ENCODE data around the gene HNRNPA1. TPM values are rescaled to one million over a fixed set of nuclear protein-coding genes. Genes with fewer than 3 reads are reported as not detected.
"Not testable (repeated sequence)": the region's sequence is repeated elsewhere in the genome, so short reads cannot be mapped to it uniquely, and the experiment has no call there.

HNRNPA1 gene
- total RNA-seq (2014; rRNA removed; shearing (Covaris generic); ENCODE audit: low replicate concordance): 111 and 112 TPM in 2 replicates

DNA sequence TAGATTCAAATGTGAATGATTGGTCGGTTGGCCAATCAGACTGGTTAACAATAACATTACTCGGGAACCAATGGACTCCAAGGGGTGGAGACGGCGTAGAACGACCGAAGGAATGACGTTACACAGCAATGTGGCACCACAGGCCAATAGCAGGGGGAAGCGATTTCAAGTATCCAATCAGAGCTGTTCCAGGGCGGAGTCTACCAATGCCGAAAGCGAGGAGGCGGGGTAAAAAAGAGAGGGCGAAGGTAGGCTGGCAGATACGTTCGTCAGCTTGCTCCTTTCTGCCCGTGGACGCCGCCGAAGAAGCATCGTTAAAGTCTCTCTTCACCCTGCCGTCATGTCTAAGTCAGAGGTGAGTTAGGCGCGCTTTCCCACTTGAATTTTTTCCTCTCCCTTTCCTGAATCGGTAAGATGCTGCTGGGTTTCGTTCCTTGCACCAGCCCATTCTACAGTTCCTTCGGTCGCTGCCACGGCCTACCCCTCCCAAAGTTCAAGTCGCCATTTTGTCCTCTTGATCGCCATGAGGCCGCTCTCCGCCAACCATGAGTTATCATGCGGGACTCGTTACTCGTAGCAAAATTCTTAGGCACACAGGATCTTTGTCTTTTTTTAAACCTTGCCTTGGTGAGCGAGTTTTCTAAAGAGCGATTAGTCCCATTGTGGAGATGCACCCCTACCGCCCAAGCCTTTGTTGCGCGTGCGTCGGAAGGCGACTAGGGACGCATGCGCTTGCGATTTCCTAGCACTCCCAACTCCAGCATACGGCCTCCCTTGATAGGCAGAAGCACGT, at the start of gene HNRNPA1:
HNRNPA1 (plus strand) TSS at position 259 of the 793 bp plus-strand sequence; CDS start at position 341, 82 bp downstream.
- DNase-seq (ENCODE audit: low read depth): peak; percentile 100
- in situ Hi-C loops (cut with HindIII; ENCODE audit: low pct_unique_long_range_greater_than_20kb, low sequenced_read_pairs): no loop called here

DNA sequence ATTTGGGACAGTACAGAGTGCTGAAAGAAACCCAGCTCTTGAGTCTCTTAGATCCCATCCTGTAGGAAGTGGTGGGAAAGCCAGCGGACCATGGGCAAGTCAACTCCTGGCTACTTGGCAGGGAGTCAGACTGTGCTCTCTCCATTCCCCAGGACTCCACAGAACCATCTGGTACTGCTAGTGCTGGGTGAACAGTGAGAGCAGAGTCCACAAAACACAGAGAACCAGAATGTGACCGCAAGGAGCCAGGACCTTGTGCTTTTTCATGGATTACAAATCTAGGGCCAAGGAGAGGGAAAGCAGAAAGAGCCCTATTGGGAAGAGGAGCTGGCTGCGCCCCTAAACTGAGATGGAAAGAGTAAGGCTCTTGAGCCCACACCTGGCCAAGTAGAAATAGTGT, 49.3 kb upstream of the HNRNPA1 start:
- in situ Hi-C loops (cut with HindIII; ENCODE audit: low pct_unique_long_range_greater_than_20kb, low sequenced_read_pairs); DNase-seq (ENCODE audit: low read depth): not testable (repeated sequence)

DNA sequence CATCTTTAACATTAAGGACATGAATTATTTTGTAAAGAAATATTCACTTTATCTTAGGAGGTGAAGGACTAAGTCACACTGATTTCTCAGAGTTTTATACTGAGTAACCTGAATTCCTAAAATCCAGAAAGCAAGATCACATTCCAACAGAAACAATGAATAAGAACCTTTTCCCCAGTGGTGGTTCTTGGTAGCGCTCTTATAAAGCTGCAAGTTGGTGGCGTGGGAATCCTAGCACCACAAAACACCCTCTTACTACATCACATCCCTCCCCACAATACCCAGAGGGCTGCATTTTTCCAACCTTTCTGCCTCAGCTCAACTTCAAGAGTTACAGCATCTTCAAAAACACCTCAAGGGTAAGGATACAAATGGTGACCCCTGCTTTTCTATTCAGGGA, 47.7 kb upstream of the HNRNPA1 start:
- peak; percentile 28 for DNase-seq (ENCODE audit: low read depth)
- in situ Hi-C loops (cut with HindIII; ENCODE audit: low pct_unique_long_range_greater_than_20kb, low sequenced_read_pairs): no loop called here

DNA sequence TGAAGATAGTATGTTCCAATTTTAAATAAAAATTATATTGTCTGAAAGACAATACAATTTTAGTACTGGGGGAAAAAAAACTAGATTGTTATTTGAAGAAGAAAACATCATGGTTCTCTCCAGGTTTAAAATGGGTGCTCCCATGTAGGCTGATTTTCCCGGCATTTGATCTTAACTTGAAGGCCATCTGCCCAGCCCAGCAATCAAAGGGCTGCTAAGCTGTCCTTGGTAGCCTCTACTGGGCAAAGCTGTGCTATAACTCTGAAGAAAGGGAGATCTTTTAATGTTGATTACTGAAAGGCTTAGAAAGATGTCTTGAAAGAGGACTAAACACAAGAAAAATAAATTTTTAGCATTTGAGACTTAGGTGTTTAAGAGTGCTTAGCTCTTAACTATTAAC, 42.0 kb upstream of the HNRNPA1 start:
- in situ Hi-C loops (cut with HindIII; ENCODE audit: low pct_unique_long_range_greater_than_20kb, low sequenced_read_pairs): no loop called here
- no peak for DNase-seq (ENCODE audit: low read depth)

DNA sequence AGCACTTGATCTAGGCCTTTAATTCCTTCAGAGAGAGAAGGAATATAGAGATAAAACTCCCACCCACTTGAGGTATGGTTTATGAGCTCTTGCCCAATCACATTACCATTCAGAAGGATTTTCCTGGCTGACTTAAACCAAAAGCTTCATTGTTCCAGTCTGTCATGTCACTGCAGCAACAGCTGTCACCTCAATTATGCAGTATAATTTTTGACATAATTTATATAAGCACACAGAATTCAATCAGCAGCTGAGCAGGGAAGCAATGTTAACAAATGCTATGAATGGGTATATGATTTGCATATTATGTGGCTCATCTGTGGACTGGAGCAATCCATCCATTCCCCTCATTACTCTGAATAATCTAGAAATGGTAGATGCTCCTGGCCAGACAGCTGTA, 40.9 kb upstream of the HNRNPA1 start:
- no peak for DNase-seq (ENCODE audit: low read depth)
- in situ Hi-C loops (cut with HindIII; ENCODE audit: low pct_unique_long_range_greater_than_20kb, low sequenced_read_pairs): no loop called here

DNA sequence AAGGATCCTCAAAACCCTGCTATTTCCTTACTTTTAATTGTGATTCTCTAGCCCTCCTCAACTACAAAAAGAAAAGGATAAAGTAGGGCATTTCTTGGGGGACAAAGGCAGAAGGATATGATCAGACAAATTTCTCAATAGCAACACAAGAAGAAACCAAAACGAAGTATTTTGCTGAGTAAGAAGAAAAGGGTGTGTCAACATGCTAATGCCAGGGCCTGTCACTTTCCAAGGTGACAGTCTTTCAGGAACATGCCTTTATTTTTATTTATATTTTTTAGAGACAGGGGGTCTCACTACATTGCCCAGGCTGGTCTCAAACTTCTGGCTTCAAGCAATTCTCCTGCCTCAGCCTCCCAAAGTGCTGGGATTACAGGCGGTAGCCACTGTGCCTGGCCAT, 40.4 kb upstream of the HNRNPA1 start:
- DNase-seq (ENCODE audit: low read depth): no peak

DNA sequence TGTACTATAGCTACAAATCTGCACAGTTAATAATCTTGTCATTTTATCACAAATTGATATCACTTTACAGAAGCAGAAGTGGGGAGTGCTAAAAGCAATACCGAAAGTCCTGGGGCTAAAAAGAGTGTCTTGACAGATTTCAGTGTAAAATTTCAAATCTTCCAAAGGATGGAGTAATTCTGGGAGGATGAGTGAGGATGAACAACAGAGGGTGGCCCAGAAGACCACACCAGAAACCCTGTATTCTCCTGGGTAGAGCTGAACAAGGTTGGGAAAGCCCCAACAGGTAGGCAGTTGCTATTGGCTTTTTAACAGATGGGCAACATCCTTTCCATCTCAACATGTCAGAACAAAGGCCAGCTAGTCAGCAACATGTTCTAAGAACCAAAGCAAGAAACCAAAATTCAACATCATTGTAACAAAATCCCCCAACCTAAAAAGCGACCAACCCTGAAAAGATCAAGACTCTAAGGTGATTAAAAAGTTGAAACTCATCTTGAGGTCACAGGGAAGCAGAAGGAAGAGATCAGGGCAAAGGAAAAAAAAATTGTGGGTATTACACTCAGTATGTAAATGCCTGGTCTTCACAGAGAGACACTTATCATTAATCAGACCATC, 39.4 kb upstream of the HNRNPA1 start:
- no peak for DNase-seq (ENCODE audit: low read depth)
- in situ Hi-C loops (cut with HindIII; ENCODE audit: low pct_unique_long_range_greater_than_20kb, low sequenced_read_pairs): no loop called here

More for the DNA sequence above, 40.4 kb upstream of the HNRNPA1 start:
- in situ Hi-C loops (cut with HindIII; ENCODE audit: low pct_unique_long_range_greater_than_20kb, low sequenced_read_pairs): no loop called here

DNA sequence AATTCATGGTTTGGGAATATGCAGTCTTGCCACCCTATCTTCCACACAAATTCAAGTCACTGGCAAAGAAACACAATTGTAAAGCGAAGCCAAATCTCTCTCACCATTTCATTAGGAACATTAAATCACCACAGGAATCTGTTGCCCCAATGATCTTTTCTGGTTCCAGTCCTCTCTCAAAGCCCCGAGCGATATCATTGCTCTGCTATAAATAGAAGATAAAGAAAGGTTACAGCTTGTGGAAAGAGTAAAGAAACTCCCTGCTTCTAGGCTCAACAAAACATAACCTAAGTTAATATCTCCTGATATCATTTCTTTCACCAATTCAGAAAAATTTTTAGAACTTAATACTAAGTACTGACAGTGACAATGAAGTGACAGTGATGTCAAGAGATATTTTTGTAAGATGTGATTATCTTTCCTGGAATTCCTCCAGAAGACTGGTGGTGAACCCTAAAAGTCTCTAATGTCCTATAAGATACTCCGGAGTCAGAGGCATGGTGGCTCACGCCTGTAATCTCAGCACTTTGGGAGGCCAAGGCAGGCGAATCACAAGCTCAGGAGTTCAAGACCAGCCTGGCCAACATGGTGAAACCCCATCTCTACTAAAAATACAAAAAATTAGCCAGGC, 34.4 kb upstream of the HNRNPA1 start:
- in situ Hi-C loops (cut with HindIII; ENCODE audit: low pct_unique_long_range_greater_than_20kb, low sequenced_read_pairs): no loop called here
- DNase-seq (ENCODE audit: low read depth): no peak

DNA sequence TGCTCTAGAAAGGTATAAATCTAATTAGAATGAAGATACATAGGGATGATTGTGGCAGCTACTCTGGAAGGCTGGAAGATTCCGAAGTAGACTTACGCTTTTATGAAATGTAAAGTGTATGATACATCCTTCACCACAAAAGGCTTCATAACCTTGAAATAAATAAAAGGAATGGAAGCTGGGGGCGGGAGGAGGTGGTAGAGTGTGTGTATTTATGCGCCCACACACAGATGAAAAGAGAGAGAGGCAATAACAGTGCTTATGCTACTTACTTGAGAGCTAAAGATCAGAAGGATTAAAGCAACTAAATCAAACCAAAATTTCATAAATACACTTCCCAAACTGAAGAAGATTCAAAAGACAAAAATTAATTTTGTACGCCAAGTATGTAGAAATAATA, 31.0 kb upstream of the HNRNPA1 start:
- DNase-seq (ENCODE audit: low read depth): no peak
- in situ Hi-C loops (cut with HindIII; ENCODE audit: low pct_unique_long_range_greater_than_20kb, low sequenced_read_pairs): no loop called here

DNA sequence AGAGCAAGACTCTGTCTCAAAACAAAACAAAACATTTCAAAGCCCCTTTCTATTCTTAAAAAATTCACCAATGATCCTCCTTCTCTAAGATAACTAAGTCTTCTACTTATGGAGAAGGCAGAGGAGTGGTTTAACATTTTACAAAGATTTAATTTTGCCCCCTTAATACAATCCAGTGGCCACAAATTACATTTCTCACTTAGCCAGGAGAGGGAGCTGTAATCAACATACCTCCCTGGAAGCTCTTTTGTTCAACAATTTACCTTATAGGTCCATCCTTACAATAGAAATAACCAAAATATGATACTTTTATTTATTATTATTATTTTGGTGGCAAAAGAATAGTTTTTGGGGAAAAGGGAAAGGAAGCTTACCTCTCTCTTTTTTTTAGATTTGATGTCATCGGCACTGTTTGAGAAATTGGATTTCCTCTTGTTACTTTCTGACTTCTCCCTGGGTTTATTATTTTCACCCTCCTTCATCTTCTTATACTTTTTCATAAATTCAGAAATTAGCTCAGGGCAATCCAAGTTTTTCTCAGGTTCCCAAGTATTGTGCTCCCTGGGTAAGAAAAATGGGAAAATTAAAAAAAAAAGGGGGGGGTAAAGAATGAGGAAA, 28.8 kb upstream of the HNRNPA1 start:
- in situ Hi-C loops (cut with HindIII; ENCODE audit: low pct_unique_long_range_greater_than_20kb, low sequenced_read_pairs): no loop called here
- peak; percentile 53 for DNase-seq (ENCODE audit: low read depth)

DNA sequence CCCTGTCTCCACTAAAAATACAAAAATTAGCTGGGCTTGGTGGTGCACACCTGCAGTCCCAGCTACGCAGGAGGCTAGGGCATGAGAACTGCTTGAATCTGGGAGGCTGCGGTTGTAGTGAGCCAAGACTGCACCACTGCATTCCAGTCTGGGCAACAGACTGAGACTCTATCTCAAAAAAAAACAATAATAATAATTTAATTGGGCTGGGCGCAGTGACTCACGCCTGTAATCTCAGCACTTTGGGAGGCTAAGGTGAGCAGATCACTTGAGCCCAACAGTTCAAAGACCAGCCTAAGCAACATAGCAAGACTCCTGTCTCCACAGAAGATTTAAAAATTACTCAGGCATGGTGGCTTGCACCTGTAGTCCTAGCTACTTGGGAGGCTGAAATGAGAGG, 27.3 kb upstream of the HNRNPA1 start:
- in situ Hi-C loops (cut with HindIII; ENCODE audit: low pct_unique_long_range_greater_than_20kb, low sequenced_read_pairs): no loop called here

DNA sequence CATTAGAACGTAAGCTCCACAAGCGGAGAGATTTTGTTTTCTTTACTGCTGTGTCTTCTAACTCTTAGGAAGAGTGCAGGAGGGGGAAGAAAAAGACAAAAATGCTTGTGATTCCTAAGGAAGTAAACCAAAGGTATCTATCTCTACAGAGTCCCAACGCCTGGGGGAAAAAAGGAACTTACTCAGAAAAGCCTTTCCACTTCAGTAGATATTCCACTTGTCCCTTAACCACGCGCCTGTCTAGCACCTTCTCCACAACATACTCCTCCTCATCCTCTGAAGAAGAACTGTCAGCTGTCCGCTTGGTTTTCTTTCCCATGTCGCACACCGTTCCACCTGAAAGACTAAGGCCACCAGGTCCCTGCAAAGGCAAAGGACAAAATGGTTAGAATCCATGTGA, 23.2 kb upstream of the HNRNPA1 start:
- in situ Hi-C loops (cut with HindIII; ENCODE audit: low pct_unique_long_range_greater_than_20kb, low sequenced_read_pairs): no loop called here
- DNase-seq (ENCODE audit: low read depth): no peak

More for the DNA sequence above, 27.3 kb upstream of the HNRNPA1 start:
- no peak for DNase-seq (ENCODE audit: low read depth)

DNA sequence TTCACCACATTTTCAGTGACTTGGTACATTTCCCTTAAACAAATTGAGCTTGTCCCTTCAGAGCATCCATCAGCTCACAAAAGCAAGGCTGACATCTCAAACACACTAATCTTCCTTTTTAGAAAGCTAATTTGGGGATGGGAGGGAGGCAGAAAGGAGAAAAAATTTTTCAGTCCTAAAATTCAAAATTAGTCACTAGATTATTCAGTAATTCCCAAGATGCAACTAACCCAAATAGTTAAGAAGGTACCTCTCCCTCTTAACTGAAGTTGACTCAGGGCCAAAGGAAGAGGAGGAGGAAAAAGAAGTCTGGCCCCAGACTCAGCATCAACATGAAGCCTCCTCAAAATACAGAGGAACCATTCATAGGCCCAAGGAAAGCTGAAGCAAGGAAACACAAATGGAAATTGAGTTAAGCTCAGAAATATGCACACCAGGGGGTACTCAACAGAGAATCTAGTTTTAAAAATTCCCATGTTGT, 22.3 kb upstream of the HNRNPA1 start:
- DNase-seq (ENCODE audit: low read depth): no peak
- in situ Hi-C loops (cut with HindIII; ENCODE audit: low pct_unique_long_range_greater_than_20kb, low sequenced_read_pairs): no loop called here

DNA sequence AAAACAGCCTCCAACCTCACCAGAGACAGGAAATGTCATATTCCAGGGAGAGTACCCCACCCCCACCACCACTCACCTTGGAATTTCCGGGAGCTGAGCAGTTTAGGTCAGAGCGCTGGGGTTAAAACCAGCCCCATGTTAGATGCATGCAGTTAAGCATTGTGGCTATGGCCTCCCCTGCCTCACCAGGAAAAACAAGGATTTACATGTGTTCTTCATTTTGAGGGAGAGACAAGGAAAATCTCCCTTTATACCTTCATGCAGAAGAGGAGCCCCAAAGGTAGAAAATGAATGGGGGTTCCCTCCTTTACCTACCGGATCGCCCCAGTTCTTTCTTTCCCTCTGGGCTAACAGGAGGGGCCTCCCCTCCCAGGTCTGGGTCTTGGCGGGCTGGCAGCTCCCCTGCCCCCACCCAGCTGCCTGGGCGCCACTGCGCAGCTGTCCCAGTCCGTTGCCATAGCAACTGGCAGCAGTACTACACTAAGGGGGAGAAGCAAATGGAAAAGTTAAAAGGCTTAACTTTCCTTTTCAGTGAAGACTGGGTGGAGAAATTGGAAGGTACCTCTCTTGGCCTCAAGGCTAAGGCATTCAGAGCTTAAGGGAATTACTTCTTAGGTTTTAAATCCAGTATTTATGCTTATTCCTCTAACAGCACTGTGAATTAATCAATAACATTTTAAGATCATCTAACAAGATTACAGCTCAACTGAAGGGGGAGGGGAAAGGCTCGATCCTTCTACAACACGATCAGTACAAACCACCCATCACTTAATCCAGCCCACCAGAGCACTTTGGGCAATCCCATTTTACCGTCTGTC, 21.1 kb upstream of the HNRNPA1 start:
- in situ Hi-C loops (cut with HindIII; ENCODE audit: low pct_unique_long_range_greater_than_20kb, low sequenced_read_pairs): no loop called here

DNA sequence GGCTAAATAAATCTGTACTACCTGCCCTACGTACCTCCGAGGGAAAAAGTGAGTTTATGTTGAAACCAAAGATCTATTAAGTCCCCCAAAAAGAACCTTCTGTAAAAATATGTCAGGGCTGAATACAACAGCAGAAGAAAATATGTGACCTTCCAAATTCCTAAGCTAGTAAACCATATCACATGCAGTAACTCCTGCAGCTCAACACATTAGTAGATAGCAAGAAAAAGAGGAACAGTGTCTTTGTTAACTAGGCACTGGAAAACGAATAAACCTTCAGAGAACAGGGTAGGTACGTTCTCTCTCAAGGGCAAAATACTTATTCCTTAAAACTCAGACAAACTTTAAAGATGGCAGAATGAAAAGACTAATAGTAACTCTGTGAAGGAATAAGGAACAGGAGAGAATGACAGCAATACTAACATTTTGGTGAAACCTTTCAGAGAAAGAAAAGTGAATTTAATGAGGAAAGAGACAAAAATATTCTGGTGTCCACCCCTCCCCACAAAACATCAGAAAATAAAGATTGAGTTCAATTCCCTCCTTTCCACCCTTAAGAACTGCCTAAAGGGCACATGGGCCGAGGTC, 18.6 kb upstream of the HNRNPA1 start:
- in situ Hi-C loops (cut with HindIII; ENCODE audit: low pct_unique_long_range_greater_than_20kb, low sequenced_read_pairs): no loop called here
- peak; percentile 41 for DNase-seq (ENCODE audit: low read depth)

More for the DNA sequence above, 21.1 kb upstream of the HNRNPA1 start:
- peak; percentile 96 for DNase-seq (ENCODE audit: low read depth)

DNA sequence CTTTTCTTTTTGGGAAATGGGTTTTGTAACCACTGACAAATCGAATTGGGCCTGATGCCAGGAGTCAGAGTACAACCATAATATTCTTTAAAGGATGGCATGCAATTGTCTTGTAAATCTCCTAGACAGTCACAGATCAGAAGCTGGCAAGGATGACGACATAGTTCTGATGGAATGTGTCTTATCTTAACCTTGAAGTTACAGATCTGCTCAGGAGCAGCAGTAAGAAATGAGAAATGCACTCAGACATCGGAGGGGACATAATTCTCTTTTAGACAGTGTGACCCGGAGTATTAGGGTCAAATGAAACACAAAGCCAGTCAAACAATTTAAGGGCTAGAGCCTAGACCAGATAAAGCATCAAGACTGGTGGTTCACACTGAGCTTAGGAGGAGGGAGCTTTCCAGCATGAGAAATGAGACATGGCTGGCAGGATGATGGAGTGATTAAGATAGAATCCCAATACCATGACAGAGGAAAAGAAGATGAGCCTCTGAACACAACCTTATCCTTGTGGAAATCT, 18.1 kb upstream of the HNRNPA1 start:
- peak; percentile 89 for DNase-seq (ENCODE audit: low read depth)
- in situ Hi-C loops (cut with HindIII; ENCODE audit: low pct_unique_long_range_greater_than_20kb, low sequenced_read_pairs): no loop called here

DNA sequence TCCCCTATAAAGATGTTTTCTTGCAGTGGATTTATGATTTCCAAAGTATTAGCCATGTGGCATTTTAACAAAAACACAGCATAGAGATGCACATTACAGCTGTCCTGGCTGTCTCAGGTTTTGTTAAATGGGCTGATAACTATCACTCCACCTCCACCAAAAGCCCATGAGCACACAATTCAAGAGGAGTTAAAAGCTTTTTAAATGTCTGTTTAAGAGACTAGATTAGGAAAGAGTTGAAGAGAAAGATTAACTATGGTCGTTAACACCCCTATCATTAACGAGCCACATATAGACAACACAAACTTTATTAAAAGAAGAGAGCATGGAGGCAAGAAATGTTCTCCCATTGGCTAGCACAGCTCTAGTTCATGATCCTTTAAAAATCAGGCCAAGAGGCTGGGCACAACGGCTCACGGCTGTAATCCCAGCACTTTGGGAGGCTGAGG, 15.1 kb upstream of the HNRNPA1 start:
- DNase-seq (ENCODE audit: low read depth): no peak
- in situ Hi-C loops (cut with HindIII; ENCODE audit: low pct_unique_long_range_greater_than_20kb, low sequenced_read_pairs): no loop called here

All from Caki2 (cell line).